Fibroblast of villous mesenchyme (primary cell): ENCODE data around the gene ADGRB2. TPM values are rescaled to one million over a fixed set of nuclear protein-coding genes. Genes with fewer than 3 reads are reported as not detected.

Source experiments
- DNase-seq: peaks from one replicate; pipeline ENCODE4 v3.0.0-alpha.2; 2010; ENCODE audit warnings: low read depth
- H3K4me3 ChIP-seq: 2 replicates; pipeline ENCODE4 v1.5.1; 2011; ENCODE audit warnings: low read depth, mild to moderate bottlenecking, low read length
- total RNA-seq: library from RNA; depleted of rRNA; stranded (reverse); fragments of >200 nt; gene quantifications from 2 replicates; pipeline ENCODE4 v1.2.3, GENCODE V29; 2012
- TF ChIP-seq, protein P1 (sequence below): IDR thresholded peaks from 2 replicates; pipeline ENCODE4 v1.5.1; 2012; ENCODE audit warnings: low read depth, mild to moderate bottlenecking, low read length; ENCODE audit not compliant: insufficient read depth

The ADGRB2 gene
- total RNA-seq, 1 donor, result 14.2 TPM

DNA sequence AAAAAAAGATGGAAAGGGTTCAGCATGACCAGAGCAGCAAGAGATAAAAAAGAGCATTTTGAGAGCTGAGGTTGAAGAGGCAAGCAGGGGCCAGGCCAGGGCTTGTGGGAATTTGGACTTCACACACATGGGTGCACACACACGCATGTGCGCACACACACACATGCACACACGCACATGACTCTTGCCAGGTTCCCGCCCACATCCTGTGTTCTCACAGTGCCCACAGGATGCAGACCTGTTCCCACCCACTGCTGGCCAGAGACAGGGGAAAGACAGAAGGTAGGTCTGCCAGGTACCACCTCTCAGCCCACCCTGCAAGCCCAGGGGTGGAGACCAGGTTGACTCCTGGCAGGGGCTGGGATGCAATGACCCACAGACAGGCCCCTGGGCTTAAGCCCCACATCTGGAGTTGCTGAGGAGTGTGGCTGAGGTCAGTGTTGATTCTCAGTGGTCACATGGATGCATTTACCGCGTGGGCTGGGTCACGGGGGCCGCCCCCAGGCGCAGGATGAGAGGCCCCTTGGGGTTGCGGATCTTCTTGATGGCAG lies 64.7 kb downstream of the ADGRB2 start:
- no peak overlapping the region for H3K4me3 ChIP-seq
- DNase-seq, result no peak
- TF ChIP-seq, protein P1, sequence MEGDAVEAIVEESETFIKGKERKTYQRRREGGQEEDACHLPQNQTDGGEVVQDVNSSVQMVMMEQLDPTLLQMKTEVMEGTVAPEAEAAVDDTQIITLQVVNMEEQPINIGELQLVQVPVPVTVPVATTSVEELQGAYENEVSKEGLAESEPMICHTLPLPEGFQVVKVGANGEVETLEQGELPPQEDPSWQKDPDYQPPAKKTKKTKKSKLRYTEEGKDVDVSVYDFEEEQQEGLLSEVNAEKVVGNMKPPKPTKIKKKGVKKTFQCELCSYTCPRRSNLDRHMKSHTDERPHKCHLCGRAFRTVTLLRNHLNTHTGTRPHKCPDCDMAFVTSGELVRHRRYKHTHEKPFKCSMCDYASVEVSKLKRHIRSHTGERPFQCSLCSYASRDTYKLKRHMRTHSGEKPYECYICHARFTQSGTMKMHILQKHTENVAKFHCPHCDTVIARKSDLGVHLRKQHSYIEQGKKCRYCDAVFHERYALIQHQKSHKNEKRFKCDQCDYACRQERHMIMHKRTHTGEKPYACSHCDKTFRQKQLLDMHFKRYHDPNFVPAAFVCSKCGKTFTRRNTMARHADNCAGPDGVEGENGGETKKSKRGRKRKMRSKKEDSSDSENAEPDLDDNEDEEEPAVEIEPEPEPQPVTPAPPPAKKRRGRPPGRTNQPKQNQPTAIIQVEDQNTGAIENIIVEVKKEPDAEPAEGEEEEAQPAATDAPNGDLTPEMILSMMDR, result no peak

DNA sequence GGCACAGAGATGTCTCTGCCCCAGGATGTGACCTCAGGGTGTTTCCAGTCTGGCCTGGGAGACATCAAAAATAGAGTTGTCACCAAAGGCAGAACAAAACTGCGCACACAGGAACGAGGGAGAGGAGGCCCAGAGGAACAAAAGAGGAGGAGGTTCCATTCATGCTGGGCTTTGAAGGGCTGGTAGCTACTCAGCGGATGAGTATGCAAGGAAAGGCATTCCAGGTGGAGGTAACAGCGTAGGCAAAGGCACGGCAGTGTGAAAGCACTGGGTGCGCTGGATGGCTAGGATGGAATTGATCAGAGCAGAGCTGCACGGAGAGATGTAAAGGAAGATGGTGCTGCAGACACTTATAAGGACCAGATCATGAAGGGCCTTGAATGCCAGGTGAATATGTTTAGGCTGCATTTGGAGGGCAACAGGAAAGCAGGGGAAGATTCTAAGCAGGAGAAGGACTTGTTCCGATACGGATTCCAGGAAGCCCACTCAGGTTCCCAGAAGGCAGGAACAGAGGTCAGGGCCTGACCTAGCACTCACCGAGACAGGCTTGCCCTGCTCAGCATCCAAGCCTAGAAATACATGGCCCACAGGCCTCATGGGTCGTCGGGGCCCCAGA lies 66.7 kb downstream of the ADGRB2 start:
- no peak overlapping the region for H3K4me3 ChIP-seq
- DNase-seq, result no peak
- TF ChIP-seq, protein P1, result no peak

DNA sequence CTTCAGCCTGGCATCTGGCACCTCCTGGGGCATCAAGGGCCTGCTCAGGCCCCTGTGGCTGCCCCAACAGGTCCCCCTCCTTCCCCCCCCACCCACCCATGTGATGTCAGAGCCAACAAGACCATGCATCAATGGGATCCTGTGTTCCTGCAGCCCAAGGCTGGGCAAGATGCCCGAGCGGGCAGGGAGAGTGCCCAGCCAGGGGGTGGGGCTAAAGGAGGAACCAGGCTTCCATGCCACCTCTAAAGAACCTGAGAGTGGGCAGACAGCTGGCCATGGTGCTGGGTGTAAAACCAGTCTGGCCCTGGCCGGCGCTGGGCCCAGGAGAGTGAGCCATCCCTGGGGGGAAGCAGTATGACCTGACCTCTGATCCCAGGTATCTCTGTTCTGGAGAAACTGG lies 67.9 kb downstream of the ADGRB2 start:
- TF ChIP-seq, protein P1, result no peak
- H3K4me3 ChIP-seq, result no peak overlapping the region
- no peak for DNase-seq

DNA sequence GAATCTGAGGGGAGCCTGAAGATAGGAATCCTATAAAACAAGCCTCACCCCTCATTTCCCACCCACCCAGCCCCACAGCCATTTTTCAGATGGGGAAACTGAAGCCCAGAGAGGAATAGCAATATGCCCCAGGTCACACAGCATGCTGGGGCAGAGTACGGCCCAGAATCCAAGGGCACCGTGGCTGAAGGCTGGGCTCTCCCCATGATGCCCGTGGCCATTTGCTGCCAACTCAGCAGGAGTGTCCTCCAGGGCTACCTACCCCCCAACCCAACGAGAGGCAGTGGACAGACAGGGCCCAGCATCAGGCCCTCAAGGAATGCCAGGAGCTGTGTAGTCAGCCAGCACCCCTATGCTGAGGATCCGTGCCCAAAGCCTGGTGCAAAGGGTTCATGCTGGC lies 68.8 kb downstream of the ADGRB2 start:
- no peak overlapping the region for H3K4me3 ChIP-seq
- TF ChIP-seq, protein P1, result no peak
- DNase-seq, result no peak

DNA sequence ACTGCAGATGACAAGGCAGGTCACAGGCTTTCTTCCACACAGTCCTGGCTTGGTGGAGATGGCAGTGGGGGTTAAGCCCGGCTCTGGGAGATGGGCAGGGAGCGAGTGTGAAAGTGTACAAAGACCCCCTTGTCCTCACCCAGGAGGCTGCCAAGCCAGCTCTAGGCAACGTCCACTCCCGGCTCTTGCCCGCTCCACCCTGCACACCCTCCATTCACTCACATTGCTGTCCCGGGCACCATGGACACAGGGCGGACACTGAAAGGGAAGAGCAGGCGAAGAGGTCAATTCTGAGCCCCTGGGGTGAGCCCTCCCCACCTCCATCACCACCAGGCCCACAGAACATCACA lies 69.2 kb downstream of the ADGRB2 start:
- no peak overlapping the region for H3K4me3 ChIP-seq
- TF ChIP-seq, protein P1, result no peak
- DNase-seq, result no peak

DNA sequence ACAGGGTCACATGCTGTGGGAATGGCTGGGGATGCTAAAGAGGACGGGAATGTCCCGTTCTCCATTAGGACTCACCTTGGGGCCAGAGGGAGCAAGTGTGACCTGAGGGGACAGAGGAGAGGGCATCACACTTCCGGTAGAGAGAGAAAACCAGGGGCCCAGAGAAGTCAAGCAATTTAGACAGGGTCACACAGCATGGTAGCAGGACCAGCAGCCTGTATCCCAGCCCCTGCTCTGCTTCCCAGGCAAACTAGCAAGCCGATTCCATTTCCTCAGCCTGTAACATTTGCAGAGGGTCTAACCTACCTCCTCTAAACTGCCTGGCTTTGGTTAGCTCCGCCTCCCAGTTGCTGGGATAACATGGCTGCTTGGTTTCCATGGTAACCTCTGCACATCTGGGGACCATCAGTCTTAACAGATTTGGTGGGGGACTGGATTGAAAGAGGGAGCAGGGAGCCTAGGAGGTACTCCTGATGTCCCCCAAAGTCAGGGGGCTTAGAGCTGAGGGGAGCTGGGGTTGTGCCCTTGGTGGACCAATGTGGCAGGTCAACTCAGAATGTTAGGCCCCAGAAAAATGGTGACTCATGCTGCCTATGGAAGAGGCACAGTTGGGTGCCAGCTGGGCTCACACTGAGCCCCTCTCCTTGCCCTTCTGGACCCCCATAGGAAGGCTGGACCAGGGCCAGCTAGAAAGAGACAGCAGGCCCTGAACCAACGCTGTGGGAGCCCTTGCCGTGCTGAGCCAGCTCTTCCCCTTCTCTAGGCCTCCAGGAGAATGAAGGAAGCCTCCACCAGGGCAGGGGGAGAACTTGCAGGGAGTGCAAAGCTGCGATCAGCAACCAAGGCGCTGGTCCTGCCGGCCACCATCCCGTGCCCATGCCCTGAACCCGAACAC lies 69.8 kb downstream of the ADGRB2 start:
- TF ChIP-seq, protein P1, result no peak
- no peak for DNase-seq
- no peak overlapping the region for H3K4me3 ChIP-seq
